ENCODE data around the gene FYN. TPM values are rescaled to one million over a fixed set of nuclear protein-coding genes. Genes with fewer than 3 reads are reported as not detected.

Gene FYN
- total RNA-seq, 1 donor = 106 TPM

DNA sequence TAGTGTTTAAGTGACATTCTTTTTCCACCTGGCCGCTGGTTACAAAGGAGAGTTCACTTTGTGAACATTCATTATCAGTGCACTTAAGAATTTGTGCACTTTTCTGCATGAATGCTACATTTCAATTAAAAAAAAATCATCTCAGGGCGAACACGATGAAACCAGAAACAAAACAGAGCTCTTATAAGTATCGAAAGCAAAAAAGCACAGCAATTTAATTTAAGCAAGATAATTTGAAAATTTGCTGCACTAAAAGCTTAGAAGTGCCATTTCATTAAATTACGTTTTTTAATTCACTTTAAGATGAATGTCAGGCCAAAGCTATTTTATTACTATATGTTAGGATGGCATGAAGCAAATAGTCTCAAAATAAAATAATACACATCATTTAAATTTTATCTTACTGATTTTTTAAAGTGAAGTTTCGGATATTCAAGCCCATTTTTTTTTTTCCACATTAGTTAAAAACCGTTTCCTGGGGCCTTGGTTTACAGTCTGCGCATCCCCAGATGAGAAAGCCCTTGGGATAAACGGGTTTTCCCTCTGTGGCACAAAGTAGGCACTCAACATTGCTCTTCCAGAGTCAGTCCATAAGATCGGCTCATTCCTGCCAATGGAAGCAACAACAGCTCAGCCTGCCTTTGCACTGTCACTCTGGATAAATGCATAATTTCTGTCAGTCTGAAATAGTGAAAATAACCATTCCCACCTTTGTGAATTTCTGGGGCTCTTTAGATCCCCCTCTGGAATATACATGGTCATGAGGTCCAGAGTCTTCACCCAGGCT lies 80.1 kb downstream of the FYN start:
- Histone ChIP-seq H3K79me2 (ENCODE audit: insufficient read depth, low read length) (peaks cover 77% of the 10 kb centered on the region), H3K9me3 (ENCODE audit: low read depth, low read length) (no peaks in the 10 kb centered on the region), H3K27ac (ENCODE audit: low read depth, low read length) (no peak overlapping the region), H4K20me1 (ENCODE audit: insufficient read depth, low read length) (peaks cover 9% of the 10 kb centered on the region), H3K27me3 (ENCODE audit: insufficient read depth, low read length) (no peaks in the 10 kb centered on the region), H3K4me2 (ENCODE audit: insufficient read depth, low read length) (no peak overlapping the region), H2AFZ (ENCODE audit: low read length) (no peak overlapping the region), H3K36me3 (ENCODE audit: insufficient read depth, low read length) (no peaks in the 10 kb centered on the region), H3K4me3 (ENCODE audit: insufficient read depth, low read length) (no peak overlapping the region), H3K4me1 (ENCODE audit: insufficient read depth, low read length) (peaks cover 20% of the 10 kb centered on the region)
- no peak for DNase-seq (ENCODE audit: insufficient read length, low spot score, missing footprints)
- TF ChIP-seq, protein P1, sequence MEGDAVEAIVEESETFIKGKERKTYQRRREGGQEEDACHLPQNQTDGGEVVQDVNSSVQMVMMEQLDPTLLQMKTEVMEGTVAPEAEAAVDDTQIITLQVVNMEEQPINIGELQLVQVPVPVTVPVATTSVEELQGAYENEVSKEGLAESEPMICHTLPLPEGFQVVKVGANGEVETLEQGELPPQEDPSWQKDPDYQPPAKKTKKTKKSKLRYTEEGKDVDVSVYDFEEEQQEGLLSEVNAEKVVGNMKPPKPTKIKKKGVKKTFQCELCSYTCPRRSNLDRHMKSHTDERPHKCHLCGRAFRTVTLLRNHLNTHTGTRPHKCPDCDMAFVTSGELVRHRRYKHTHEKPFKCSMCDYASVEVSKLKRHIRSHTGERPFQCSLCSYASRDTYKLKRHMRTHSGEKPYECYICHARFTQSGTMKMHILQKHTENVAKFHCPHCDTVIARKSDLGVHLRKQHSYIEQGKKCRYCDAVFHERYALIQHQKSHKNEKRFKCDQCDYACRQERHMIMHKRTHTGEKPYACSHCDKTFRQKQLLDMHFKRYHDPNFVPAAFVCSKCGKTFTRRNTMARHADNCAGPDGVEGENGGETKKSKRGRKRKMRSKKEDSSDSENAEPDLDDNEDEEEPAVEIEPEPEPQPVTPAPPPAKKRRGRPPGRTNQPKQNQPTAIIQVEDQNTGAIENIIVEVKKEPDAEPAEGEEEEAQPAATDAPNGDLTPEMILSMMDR (IDR thresholded peaks at IDR 0.05; ENCODE audit: extremely low read depth, low read depth, low read length) = no peak

DNA sequence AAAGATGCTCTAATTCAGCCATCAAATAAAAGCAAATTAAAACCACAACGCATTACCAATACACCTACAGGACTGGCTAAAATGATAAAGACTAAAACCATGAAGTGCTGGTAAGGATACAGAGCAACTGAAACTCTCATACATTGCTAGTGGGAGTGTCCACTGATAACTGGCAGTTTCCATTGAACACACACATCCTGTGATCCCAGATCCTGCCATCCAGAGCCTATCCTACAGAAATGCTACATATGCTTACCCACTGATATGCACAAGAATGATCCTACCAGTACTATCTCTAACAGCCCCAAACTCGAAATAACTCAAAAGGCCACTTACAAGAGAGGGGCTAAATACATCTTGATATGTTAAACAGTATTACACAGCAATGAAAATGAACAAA lies 81.0 kb downstream of the FYN start:
- Histone ChIP-seq H3K36me3 (ENCODE audit: insufficient read depth, low read length) (no peaks in the 10 kb centered on the region), H3K27me3 (ENCODE audit: insufficient read depth, low read length) (no peaks in the 10 kb centered on the region), H4K20me1 (ENCODE audit: insufficient read depth, low read length) (peaks cover 13% of the 10 kb centered on the region), H3K27ac (ENCODE audit: low read depth, low read length) (no peak overlapping the region), H3K4me1 (ENCODE audit: insufficient read depth, low read length) (peaks cover 20% of the 10 kb centered on the region), H2AFZ (ENCODE audit: low read length) (no peak overlapping the region), H3K4me2 (ENCODE audit: insufficient read depth, low read length) (no peak overlapping the region), H3K9me3 (ENCODE audit: low read depth, low read length) (no peaks in the 10 kb centered on the region), H3K79me2 (ENCODE audit: insufficient read depth, low read length) (peaks cover 85% of the 10 kb centered on the region), H3K4me3 (ENCODE audit: insufficient read depth, low read length) (no peak overlapping the region)
- no peak for DNase-seq (ENCODE audit: insufficient read length, low spot score, missing footprints)
- TF ChIP-seq, protein P1 (IDR thresholded peaks at IDR 0.05; ENCODE audit: extremely low read depth, low read depth, low read length) = no peak

DNA sequence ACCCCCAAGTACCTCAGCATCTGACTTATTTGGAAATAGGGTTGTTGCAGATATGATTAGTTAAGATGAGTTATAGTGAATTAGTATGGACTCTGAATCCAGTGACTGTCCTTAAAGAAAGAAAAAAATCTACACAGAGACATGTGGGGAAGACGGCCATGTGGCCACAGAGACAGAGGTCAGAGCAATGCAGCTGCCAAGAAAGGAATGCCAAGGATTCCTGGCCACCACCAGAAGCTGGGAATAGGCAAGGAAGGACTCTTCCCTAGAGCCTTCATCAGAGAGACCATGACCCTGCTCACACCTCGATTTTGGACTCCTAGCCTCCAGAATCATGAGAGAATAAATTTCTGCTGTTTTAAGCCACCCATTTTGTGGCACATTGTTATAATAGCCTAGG lies 81.8 kb downstream of the FYN start:
- H4K20me1 ChIP-seq (ENCODE audit: insufficient read depth, low read length) = peaks cover 13% of the 10 kb centered on the region
- H3K27ac ChIP-seq (ENCODE audit: low read depth, low read length) = no peak overlapping the region
- peaks cover 83% of the 10 kb centered on the region for H3K79me2 ChIP-seq (ENCODE audit: insufficient read depth, low read length)
- no peak for DNase-seq (ENCODE audit: insufficient read length, low spot score, missing footprints)
- peaks cover 20% of the 10 kb centered on the region for H3K4me1 ChIP-seq (ENCODE audit: insufficient read depth, low read length)
- peak overlapping the region; percentile 10 for H3K4me2 ChIP-seq (ENCODE audit: insufficient read depth, low read length)
- no peak overlapping the region for H3K4me3 ChIP-seq (ENCODE audit: insufficient read depth, low read length)
- no peaks in the 10 kb centered on the region for H3K27me3 ChIP-seq (ENCODE audit: insufficient read depth, low read length)
- H3K9me3 ChIP-seq (ENCODE audit: low read depth, low read length) = no peaks in the 10 kb centered on the region
- no peak overlapping the region for H2AFZ ChIP-seq (ENCODE audit: low read length)
- TF ChIP-seq, protein P1 (IDR thresholded peaks at IDR 0.05; ENCODE audit: extremely low read depth, low read depth, low read length) = no peak
- no peaks in the 10 kb centered on the region for H3K36me3 ChIP-seq (ENCODE audit: insufficient read depth, low read length)

DNA sequence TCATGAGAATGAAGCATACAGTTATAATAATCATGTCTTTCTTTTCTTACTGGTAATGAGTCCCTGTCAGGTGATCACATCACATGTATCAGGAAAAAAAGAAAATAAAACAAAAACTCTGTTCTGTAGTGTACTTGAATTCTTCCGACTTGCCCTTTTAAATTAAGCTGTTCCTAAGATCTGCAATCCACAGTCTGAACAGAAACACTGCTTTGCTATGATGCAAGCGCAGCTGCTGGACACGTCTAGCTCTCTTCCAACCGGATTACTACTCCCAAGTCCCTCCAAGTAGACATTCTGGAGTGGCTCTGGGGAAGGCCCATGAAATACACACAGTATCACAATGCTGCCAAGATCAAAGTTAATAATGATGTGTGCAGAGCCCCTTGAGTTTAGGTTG lies 83.7 kb downstream of the FYN start:
- Histone ChIP-seq H3K4me1 (ENCODE audit: insufficient read depth, low read length) (peaks cover 26% of the 10 kb centered on the region), H3K9me3 (ENCODE audit: low read depth, low read length) (no peaks in the 10 kb centered on the region), H3K4me3 (ENCODE audit: insufficient read depth, low read length) (no peak overlapping the region), H3K4me2 (ENCODE audit: insufficient read depth, low read length) (no peak overlapping the region), H4K20me1 (ENCODE audit: insufficient read depth, low read length) (peaks cover 13% of the 10 kb centered on the region), H2AFZ (ENCODE audit: low read length) (no peak overlapping the region), H3K36me3 (ENCODE audit: insufficient read depth, low read length) (no peaks in the 10 kb centered on the region), H3K27ac (ENCODE audit: low read depth, low read length) (no peak overlapping the region), H3K27me3 (ENCODE audit: insufficient read depth, low read length) (no peaks in the 10 kb centered on the region), H3K79me2 (ENCODE audit: insufficient read depth, low read length) (peaks cover 74% of the 10 kb centered on the region)
- TF ChIP-seq, protein P1 (IDR thresholded peaks at IDR 0.05; ENCODE audit: extremely low read depth, low read depth, low read length) = no peak
- no peak for DNase-seq (ENCODE audit: insufficient read length, low spot score, missing footprints)
